SH-SY5Y (cell line): ENCODE results near the gene CD79A.

ENCODE experiments used
- GATA2 ChIP-seq: IDR thresholded peaks from 2 replicates; pipeline ENCODE4 v1.6.1; 2011; ENCODE audit warnings: mild to moderate bottlenecking, low read depth, low read length
- GATA3 ChIP-seq: IDR thresholded peaks from 2 replicates; pipeline ENCODE4 v1.6.1; 2011; ENCODE audit warnings: low read depth, mild to moderate bottlenecking, low read length, moderate library complexity

GRCh38 chr19:41894350-41894749 is 17.3 kb downstream of the CD79A start:
- TF ChIP-seq GATA2: no peak
- TF ChIP-seq GATA3: no peak
